ENCODE data around the gene CREB5.

CREB5 gene

GRCh38 chr7:28687537-28687936 lies 275.2 kb downstream of the CREB5 start:
- DNase-seq (ENCODE audit: low spot score), result no peak
- no peak overlapping the region for H3K4me3 ChIP-seq (ENCODE audit: severe bottlenecking)
- TF ChIP-seq CTCF (IDR thresholded peaks at IDR 0.05; ENCODE audit: poor library complexity, severe bottlenecking), result no peak

GRCh38 chr7:28688174-28688573 lies 275.9 kb downstream of the CREB5 start:
- no peaks in the 10 kb centered on the region for H3K27me3 ChIP-seq (ENCODE audit: insufficient read depth, poor library complexity, severe bottlenecking)
- peaks cover 3% of the 10 kb centered on the region for H3K4me1 ChIP-seq (ENCODE audit: insufficient read depth, poor library complexity, severe bottlenecking)
- TF ChIP-seq CTCF (IDR thresholded peaks at IDR 0.05; ENCODE audit: poor library complexity, severe bottlenecking), result no peak
- no peaks in the 10 kb centered on the region for H3K36me3 ChIP-seq (ENCODE audit: low read depth)
- H3K4me3 ChIP-seq (ENCODE audit: severe bottlenecking), result no peak overlapping the region
- DNase-seq (ENCODE audit: low spot score) (no peak), ATAC-seq (ENCODE audit: low read depth) (no peak)
- H3K9me3 ChIP-seq (ENCODE audit: severe bottlenecking), result no peaks in the 10 kb centered on the region
- H3K27ac ChIP-seq (ENCODE audit: poor library complexity, severe bottlenecking), result no peak overlapping the region

More at GRCh38 chr7:28687537-28687936, 275.2 kb downstream of the CREB5 start:
- no peaks in the 10 kb centered on the region for H3K9me3 ChIP-seq (ENCODE audit: severe bottlenecking)
- H3K27me3 ChIP-seq (ENCODE audit: insufficient read depth, poor library complexity, severe bottlenecking), result no peaks in the 10 kb centered on the region
- H3K36me3 ChIP-seq (ENCODE audit: low read depth), result no peaks in the 10 kb centered on the region
- H3K4me1 ChIP-seq (ENCODE audit: insufficient read depth, poor library complexity, severe bottlenecking), result peaks cover 3% of the 10 kb centered on the region
- no peak for ATAC-seq (ENCODE audit: low read depth)
- H3K27ac ChIP-seq (ENCODE audit: poor library complexity, severe bottlenecking), result no peak overlapping the region

- DNase-seq (ENCODE audit: low spot score) (no peak), ATAC-seq (ENCODE audit: low read depth) (no peak)
- Histone ChIP-seq H3K36me3 (ENCODE audit: low read depth) (no peaks in the 10 kb centered on the region), H3K9me3 (ENCODE audit: severe bottlenecking) (no peaks in the 10 kb centered on the region), H3K4me3 (ENCODE audit: severe bottlenecking) (no peak overlapping the region), H3K27ac (ENCODE audit: poor library complexity, severe bottlenecking) (no peak overlapping the region), H3K27me3 (ENCODE audit: insufficient read depth, poor library complexity, severe bottlenecking) (no peaks in the 10 kb centered on the region), H3K4me1 (ENCODE audit: insufficient read depth, poor library complexity, severe bottlenecking) (peaks cover 3% of the 10 kb centered on the region)
- no peak for TF ChIP-seq CTCF (IDR thresholded peaks at IDR 0.05; ENCODE audit: poor library complexity, severe bottlenecking)
Observed at GRCh38 chr7:28688651-28689050, 276.3 kb downstream of the CREB5 start.

- Histone ChIP-seq H3K4me1 (ENCODE audit: insufficient read depth, poor library complexity, severe bottlenecking) (no peaks in the 10 kb centered on the region), H3K27ac (ENCODE audit: poor library complexity, severe bottlenecking) (no peak overlapping the region), H3K9me3 (ENCODE audit: severe bottlenecking) (no peaks in the 10 kb centered on the region), H3K27me3 (ENCODE audit: insufficient read depth, poor library complexity, severe bottlenecking) (no peaks in the 10 kb centered on the region), H3K4me3 (ENCODE audit: severe bottlenecking) (no peak overlapping the region), H3K36me3 (ENCODE audit: low read depth) (0 out of 2 replicates have a peak, but pooled peaks cover 3% of the 10 kb centered on the region)
- no peak for TF ChIP-seq CTCF (IDR thresholded peaks at IDR 0.05; ENCODE audit: poor library complexity, severe bottlenecking)
- no peak for ATAC-seq (ENCODE audit: low read depth)
- no peak for DNase-seq (ENCODE audit: low spot score)
Observed at GRCh38 chr7:28695300-28696295, 283.3 kb downstream of the CREB5 start.

All from RWPE2 (cell line).